DND-41 (cell line): ENCODE measurements around the gene ALDOC.

ENCODE experiments used
- ATAC-seq: fragments of 200-7000 bp; cut with Tn5 transposase; 3 replicates; pipeline ENCODE4 v1.9.1; 2021; ENCODE audit warnings: low read depth; ENCODE audit not compliant: insufficient read depth
- DNase-seq: peaks from one replicate; pipeline ENCODE4 v3.0.0-alpha.2; 2020
- H2AFZ ChIP-seq: 2 replicates; pipeline ENCODE4 v1.6.0; 2012; ENCODE audit warnings: low read depth, low read length
- H3K27ac ChIP-seq: 2 replicates; pipeline ENCODE4 v1.5.1; 2012; ENCODE audit warnings: low read length, inconsistent platforms
- H3K27me3 ChIP-seq: fragments of 200-600 bp; sonication (generic); 2 replicates; pipeline ENCODE4 v1.6.0; 2012; ENCODE audit warnings: low read length, mild to moderate bottlenecking, inconsistent platforms; ENCODE audit not compliant: insufficient read depth, poor library complexity
- H3K36me3 ChIP-seq: 2 replicates; pipeline ENCODE4 v1.5.1; 2012; ENCODE audit warnings: low read length, inconsistent platforms; ENCODE audit not compliant: insufficient read depth
- H3K4me1 ChIP-seq: 2 replicates; pipeline ENCODE4 v1.5.1; 2012; ENCODE audit warnings: mild to moderate bottlenecking, low read length; ENCODE audit not compliant: insufficient read depth
- H3K4me2 ChIP-seq: 2 replicates; pipeline ENCODE4 v1.6.0; 2012; ENCODE audit warnings: mild to moderate bottlenecking, moderate library complexity, low read length, inconsistent platforms; ENCODE audit not compliant: insufficient read depth
- H3K4me3 ChIP-seq, 2 experiments: fragments of 200-600 bp in 1 of 2; shearing (Covaris generic) in 1 of 2; 2 replicates each; pipeline ENCODE4 v1.5.1; 2012 to 2016; ENCODE audit warnings: inconsistent platforms in 2 of 2, low read length in 2 of 2, mild to moderate bottlenecking in 2 of 2, low read depth in 1 of 2, moderate library complexity in 1 of 2
- H3K79me2 ChIP-seq: 2 replicates; pipeline ENCODE4 v1.6.0; 2012; ENCODE audit warnings: low read length, inconsistent platforms; ENCODE audit not compliant: insufficient read depth
- H3K9ac ChIP-seq: 2 replicates; pipeline ENCODE4 v1.6.0; 2012; ENCODE audit warnings: low read depth, mild to moderate bottlenecking, inconsistent platforms, low read length, moderate library complexity
- H3K9me3 ChIP-seq: 2 replicates; pipeline ENCODE4 v1.5.1; 2012; ENCODE audit warnings: low read length, moderate library complexity, mild to moderate bottlenecking, inconsistent platforms; ENCODE audit not compliant: insufficient read depth, severe bottlenecking
- H4K20me1 ChIP-seq: 2 replicates; pipeline ENCODE4 v1.6.0; 2012; ENCODE audit warnings: low read length; ENCODE audit not compliant: insufficient read depth
- EZH2 ChIP-seq: IDR thresholded peaks from 3 replicates; pipeline ENCODE4 v1.6.1; 2012; ENCODE audit warnings: borderline replicate concordance, low read depth, mild to moderate bottlenecking, moderate library complexity, low read length, inconsistent platforms; ENCODE audit not compliant: severe bottlenecking
- TF ChIP-seq, protein P1 (sequence below): IDR thresholded peaks from 2 replicates; pipeline ENCODE4 v1.5.1; 2012; ENCODE audit warnings: borderline replicate concordance, low read length, moderate library complexity, mild to moderate bottlenecking; ENCODE audit not compliant: poor library complexity, severe bottlenecking; ENCODE audit errors: extremely low read depth

ALDOC gene

DNA sequence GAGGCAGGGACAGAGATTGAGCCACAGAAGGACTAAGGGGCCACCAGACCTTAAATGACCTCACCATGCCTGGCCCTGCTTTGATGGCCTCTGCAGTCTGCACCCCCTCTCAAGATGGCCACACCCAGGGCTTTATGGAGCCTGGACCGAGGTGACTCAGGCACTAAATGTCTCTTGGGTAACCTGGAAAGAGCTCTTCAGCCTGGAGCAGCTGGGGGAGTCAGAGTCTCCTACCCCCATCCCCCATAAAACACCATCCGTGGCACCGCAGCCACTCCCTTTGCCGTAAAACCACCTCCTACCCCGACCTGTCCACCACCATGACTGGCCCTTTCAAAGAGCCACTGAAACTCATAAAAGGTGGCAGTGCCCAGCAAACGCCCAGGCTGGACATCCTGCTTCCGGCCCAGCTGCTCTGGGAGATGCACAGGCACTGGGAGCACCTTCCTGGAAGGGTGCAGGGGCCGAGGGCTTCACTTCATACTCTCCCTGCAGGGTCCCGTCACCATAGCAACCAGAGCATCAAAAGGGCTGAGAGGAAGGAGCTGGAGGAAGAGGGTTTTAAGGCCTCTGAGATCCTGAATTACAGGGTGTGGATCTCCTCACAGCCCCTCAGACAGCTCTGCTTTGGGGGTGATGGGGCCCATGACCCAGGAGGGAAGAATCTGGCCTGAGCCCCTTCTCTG, 48.2 kb downstream of the ALDOC start:
- Histone ChIP-seq H3K9me3 (no peaks in the 10 kb centered on the region), H3K27ac (no peak overlapping the region), H2AFZ (no peak overlapping the region), H3K4me2 (no peak overlapping the region), H3K27me3 (peaks cover 10% of the 10 kb centered on the region), H3K4me3 (no peak overlapping the region), H3K36me3 (no peaks in the 10 kb centered on the region), H4K20me1 (no peaks in the 10 kb centered on the region; the same call in 1 of the 2 replicates), H3K79me2 (no peaks in the 10 kb centered on the region), H3K4me1 (no peaks in the 10 kb centered on the region), H3K9ac (no peak overlapping the region)
- TF ChIP-seq, protein P1, sequence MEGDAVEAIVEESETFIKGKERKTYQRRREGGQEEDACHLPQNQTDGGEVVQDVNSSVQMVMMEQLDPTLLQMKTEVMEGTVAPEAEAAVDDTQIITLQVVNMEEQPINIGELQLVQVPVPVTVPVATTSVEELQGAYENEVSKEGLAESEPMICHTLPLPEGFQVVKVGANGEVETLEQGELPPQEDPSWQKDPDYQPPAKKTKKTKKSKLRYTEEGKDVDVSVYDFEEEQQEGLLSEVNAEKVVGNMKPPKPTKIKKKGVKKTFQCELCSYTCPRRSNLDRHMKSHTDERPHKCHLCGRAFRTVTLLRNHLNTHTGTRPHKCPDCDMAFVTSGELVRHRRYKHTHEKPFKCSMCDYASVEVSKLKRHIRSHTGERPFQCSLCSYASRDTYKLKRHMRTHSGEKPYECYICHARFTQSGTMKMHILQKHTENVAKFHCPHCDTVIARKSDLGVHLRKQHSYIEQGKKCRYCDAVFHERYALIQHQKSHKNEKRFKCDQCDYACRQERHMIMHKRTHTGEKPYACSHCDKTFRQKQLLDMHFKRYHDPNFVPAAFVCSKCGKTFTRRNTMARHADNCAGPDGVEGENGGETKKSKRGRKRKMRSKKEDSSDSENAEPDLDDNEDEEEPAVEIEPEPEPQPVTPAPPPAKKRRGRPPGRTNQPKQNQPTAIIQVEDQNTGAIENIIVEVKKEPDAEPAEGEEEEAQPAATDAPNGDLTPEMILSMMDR = no peak
- no peak for TF ChIP-seq EZH2
- ATAC-seq (no peak), DNase-seq (no peak)

DNA sequence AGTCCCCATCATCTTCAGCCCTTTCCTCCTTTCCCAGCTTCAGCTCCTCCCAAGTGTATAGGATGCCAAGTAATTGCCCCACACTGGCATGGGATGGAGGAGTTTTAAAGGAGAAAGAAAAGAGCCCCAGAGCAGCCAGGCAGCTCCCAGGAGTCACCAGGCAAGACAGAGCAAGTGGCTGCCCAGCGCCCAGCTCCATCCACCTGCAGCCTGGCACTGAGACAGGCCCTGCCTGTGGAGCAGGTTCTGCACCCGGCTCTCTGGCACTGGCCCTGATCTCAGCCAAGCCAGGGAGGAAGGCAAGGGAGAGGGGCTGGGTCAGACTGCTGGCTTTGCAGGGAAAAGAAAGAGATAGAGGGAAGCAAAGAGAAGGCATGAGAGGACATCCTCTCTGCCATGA, 48.8 kb downstream of the ALDOC start:
- TF ChIP-seq EZH2 = no peak
- TF ChIP-seq, protein P1 = no peak
- ATAC-seq (no peak), DNase-seq (no peak)
- Histone ChIP-seq H3K9ac (no peak overlapping the region), H3K79me2 (no peaks in the 10 kb centered on the region), H3K4me2 (no peak overlapping the region), H3K4me3 (no peak overlapping the region), H4K20me1 (no peaks in the 10 kb centered on the region; the same call in 1 of the 2 replicates), H3K4me1 (no peaks in the 10 kb centered on the region), H3K9me3 (no peaks in the 10 kb centered on the region), H2AFZ (no peak overlapping the region), H3K36me3 (no peaks in the 10 kb centered on the region), H3K27me3 (peaks cover 12% of the 10 kb centered on the region), H3K27ac (no peak overlapping the region)

DNA sequence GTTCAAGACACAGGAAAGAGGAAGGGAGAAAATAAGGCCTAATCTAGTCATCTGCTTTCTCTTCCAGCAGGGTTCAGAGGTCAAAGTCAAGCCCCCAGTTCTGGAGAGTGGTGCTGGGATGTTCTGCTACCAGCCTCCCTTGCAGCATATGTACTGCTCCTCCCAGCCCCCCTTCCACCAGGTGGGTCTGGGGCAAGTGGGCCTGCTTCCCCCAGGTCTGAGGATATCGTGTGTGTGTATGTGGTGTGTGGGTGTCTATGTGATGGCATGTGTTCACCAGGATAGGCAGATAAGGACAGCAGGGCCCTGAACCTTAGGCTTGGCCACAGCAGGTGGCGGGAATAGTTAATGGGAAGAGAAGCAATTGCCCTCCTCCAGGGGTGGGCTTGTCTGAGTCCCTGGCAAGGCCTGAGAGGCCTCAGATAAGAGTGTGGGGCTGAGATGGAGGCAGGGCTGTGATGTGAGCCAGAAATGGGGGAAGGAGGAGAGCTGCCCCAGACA, 49.5 kb downstream of the ALDOC start:
- Histone ChIP-seq H3K9ac (no peak overlapping the region), H3K27me3 (peaks cover 14% of the 10 kb centered on the region), H3K4me3 (no peak overlapping the region), H3K4me1 (no peaks in the 10 kb centered on the region), H3K4me2 (no peak overlapping the region), H3K79me2 (no peaks in the 10 kb centered on the region), H3K36me3 (no peaks in the 10 kb centered on the region), H3K9me3 (no peaks in the 10 kb centered on the region), H3K27ac (no peak overlapping the region), H2AFZ (no peak overlapping the region), H4K20me1 (no peaks in the 10 kb centered on the region; the same call in 1 of the 2 replicates)
- no peak for TF ChIP-seq EZH2
- TF ChIP-seq, protein P1 = no peak
- DNase-seq (no peak), ATAC-seq (no peak)
